ENCODE results near the gene RWDD3.

DNA sequence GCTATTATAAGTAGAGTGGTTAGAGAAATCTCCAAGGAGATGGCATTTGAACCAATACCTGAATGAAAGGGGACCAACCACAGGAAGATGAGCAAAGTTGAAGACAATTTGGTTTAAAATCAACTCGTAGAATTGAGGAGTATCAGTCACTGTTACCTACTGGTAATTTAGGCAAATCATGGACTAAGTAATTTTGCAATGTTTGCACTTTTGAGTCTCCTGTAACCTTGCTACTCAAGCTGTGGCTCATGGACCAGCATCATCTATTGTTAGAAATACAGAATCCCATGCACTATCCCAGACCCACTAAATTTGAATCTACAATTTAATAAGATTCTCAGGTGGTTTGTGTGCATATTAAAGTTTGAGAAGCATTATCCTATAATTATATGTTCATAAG, 21.8 kb downstream of the RWDD3 start:
- TF ChIP-seq, protein P1, sequence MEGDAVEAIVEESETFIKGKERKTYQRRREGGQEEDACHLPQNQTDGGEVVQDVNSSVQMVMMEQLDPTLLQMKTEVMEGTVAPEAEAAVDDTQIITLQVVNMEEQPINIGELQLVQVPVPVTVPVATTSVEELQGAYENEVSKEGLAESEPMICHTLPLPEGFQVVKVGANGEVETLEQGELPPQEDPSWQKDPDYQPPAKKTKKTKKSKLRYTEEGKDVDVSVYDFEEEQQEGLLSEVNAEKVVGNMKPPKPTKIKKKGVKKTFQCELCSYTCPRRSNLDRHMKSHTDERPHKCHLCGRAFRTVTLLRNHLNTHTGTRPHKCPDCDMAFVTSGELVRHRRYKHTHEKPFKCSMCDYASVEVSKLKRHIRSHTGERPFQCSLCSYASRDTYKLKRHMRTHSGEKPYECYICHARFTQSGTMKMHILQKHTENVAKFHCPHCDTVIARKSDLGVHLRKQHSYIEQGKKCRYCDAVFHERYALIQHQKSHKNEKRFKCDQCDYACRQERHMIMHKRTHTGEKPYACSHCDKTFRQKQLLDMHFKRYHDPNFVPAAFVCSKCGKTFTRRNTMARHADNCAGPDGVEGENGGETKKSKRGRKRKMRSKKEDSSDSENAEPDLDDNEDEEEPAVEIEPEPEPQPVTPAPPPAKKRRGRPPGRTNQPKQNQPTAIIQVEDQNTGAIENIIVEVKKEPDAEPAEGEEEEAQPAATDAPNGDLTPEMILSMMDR (IDR thresholded peaks at IDR 0.05; ENCODE audit: insufficient read depth, low read length, poor library complexity, severe bottlenecking) = no peak
- no peak for TF ChIP-seq EZH2phosphoT487 (conservative IDR thresholded peaks at IDR 0.05; ENCODE audit: low read length)

Data from SU-DHL-6 (cell line).